PC-9 (cell line): Measurements from ENCODE around the gene ACER3. TPM values are rescaled to one million over a fixed set of nuclear protein-coding genes. Genes with fewer than 3 reads are reported as not detected.

Source experiments
- BruUV-seq: library from RNA; stranded (reverse); fragments of 400-500 nt; replicated peaks from 2 replicates; lab custom pipeline; 2021; lab: Mats Ljungman, UMichigan
- CTCF ChIA-PET: fragments of 300-600 bp; sonication (Branson Sonifier 250); formaldehyde crosslinking; loops from one replicate; lab custom pipeline; 2022; ENCODE audit warnings: antibody characterized with exemption; lab: Charles Lee
- POLR2A ChIA-PET: fragments of 300-600 bp; sonication (Branson Sonifier 250); formaldehyde crosslinking; loops from one replicate; lab custom pipeline; 2022; ENCODE audit warnings: antibody characterized with exemption; ENCODE audit not compliant: unreplicated experiment; lab: Charles Lee
- DNase-seq, 2 experiments: peaks; one replicate each; pipeline versions ENCODE4 v3.0.0 to v3.0.0-alpha.2; 2015 to 2022; ENCODE audit warnings: mixed read lengths in 1 of 2
- H2AFZ ChIP-seq: fragments of 200-600 bp; sonication (generic); 2 replicates; pipeline ENCODE4 v1.8.1; 2017; ENCODE audit warnings: antibody characterized with exemption
- H3F3A ChIP-seq: fragments of 200-600 bp; sonication (generic); 2 replicates; pipeline ENCODE4 v1.8.1; 2017; ENCODE audit warnings: antibody characterized with exemption, mild to moderate bottlenecking, low read depth; ENCODE audit not compliant: insufficient read depth
- H3K27ac ChIP-seq: fragments of 200-600 bp; sonication (generic); 2 replicates; pipeline ENCODE4 v1.6.1; 2016; ENCODE audit warnings: mixed run types
- H3K27me3 ChIP-seq: fragments of 200-600 bp; sonication (generic); 2 replicates; pipeline ENCODE4 v1.6.1; 2016; ENCODE audit warnings: low read depth, mixed run types; ENCODE audit not compliant: insufficient read depth
- H3K36me3 ChIP-seq: fragments of 200-600 bp; sonication (generic); 2 replicates; pipeline ENCODE4 v1.6.1; 2016; ENCODE audit warnings: low read depth, mixed run types
- H3K4me1 ChIP-seq: fragments of 200-600 bp; sonication (generic); replicated peaks from 2 replicates; pipeline ENCODE4 v1.6.1; 2016; ENCODE audit warnings: mixed run types; ENCODE audit not compliant: insufficient read depth
- H3K4me2 ChIP-seq: fragments of 200-600 bp; sonication (generic); 2 replicates; pipeline ENCODE4 v1.6.1; 2017; ENCODE audit warnings: mixed run types
- H3K4me3 ChIP-seq: fragments of 200-600 bp; sonication (generic); 2 replicates; pipeline ENCODE4 v1.6.1; 2016; ENCODE audit warnings: mixed run types
- H3K79me2 ChIP-seq: fragments of 200-600 bp; sonication (generic); 2 replicates; pipeline ENCODE4 v1.6.1; 2017; ENCODE audit warnings: low read depth, mixed run types
- H3K9me2 ChIP-seq: fragments of 200-600 bp; sonication (generic); 2 replicates; pipeline ENCODE4 v1.8.1; 2017; ENCODE audit warnings: mild to moderate bottlenecking; ENCODE audit not compliant: insufficient read depth
- H3K9me3 ChIP-seq: fragments of 200-600 bp; sonication (generic); 2 replicates; pipeline ENCODE4 v1.8.1; 2016; ENCODE audit warnings: low read depth; ENCODE audit not compliant: insufficient read depth
- H4K20me1 ChIP-seq: fragments of 200-600 bp; sonication (generic); 2 replicates; pipeline ENCODE4 v1.8.1; 2017; ENCODE audit not compliant: insufficient read depth
- EZH2 ChIP-seq: fragments of 200-600 bp; sonication (generic); IDR thresholded peaks from 2 replicates; pipeline ENCODE4 v1.8.0; 2017; ENCODE audit warnings: antibody characterized with exemption, low read depth
- intact Hi-C: fragments of 100-400 bp; cut with micrococcal nuclease; formaldehyde crosslinking; loops from one replicate; pipeline ENCODE4 v1.10.0; 2022; ENCODE audit not compliant: unreplicated experiment
- total RNA-seq: library from RNA; stranded (reverse); gene quantifications from 2 replicates; pipeline ENCODE4 v1.2.3, GENCODE V29; 2021
- TF ChIP-seq, protein P1 (sequence below): fragments of 200-600 bp; sonication (generic); conservative IDR thresholded peaks from 2 replicates; pipeline ENCODE4 v1.6.1; 2017; ENCODE audit warnings: mixed run types, antibody characterized with exemption, mild to moderate bottlenecking, moderate library complexity

ACER3 gene
- total RNA-seq, 1 experiment from 2014 or later, result 21.3 TPM

DNA sequence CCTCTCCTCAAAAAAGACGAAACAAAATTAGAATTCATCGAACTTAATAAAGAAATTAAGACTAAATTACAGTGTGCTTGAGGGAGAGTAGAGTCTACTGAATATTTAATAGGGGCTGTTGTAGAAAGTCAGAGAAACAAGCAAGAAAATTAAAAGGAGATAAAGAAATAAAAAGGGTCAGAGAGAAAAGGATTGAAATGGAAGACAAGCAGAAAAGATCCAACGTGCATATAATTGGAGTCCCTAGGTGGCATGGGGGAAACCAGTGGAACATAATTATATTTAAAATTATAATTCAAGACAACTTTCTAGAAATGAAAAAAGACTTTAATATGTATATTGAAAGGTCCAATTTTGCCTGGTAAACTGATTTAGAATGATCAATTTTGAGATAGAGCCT lies 74.3 kb downstream of the ACER3 start:
- Histone ChIP-seq H3F3A (peaks cover 26% of the 10 kb centered on the region; the same call in 1 of the 2 replicates), H3K79me2 (no peaks in the 10 kb centered on the region), H3K9me3 (peaks cover 2% of the 10 kb centered on the region; the same call in 1 of the 2 replicates), H3K4me2 (no peak overlapping the region), H2AFZ (no peak overlapping the region), H3K27me3 (no peaks in the 10 kb centered on the region), H3K4me3 (no peak overlapping the region), H4K20me1 (no peaks in the 10 kb centered on the region), H3K9me2 (no peaks in the 10 kb centered on the region), H3K4me1 (peaks cover 30% of the 10 kb centered on the region), H3K36me3 (peaks cover 13% of the 10 kb centered on the region), H3K27ac (no peak overlapping the region)
- ChIA-PET POLR2A (no interaction called here), CTCF (no interaction called here)
- DNase-seq, result no peak
- no TSS peak for BruUV-seq
- TF ChIP-seq, protein P1, sequence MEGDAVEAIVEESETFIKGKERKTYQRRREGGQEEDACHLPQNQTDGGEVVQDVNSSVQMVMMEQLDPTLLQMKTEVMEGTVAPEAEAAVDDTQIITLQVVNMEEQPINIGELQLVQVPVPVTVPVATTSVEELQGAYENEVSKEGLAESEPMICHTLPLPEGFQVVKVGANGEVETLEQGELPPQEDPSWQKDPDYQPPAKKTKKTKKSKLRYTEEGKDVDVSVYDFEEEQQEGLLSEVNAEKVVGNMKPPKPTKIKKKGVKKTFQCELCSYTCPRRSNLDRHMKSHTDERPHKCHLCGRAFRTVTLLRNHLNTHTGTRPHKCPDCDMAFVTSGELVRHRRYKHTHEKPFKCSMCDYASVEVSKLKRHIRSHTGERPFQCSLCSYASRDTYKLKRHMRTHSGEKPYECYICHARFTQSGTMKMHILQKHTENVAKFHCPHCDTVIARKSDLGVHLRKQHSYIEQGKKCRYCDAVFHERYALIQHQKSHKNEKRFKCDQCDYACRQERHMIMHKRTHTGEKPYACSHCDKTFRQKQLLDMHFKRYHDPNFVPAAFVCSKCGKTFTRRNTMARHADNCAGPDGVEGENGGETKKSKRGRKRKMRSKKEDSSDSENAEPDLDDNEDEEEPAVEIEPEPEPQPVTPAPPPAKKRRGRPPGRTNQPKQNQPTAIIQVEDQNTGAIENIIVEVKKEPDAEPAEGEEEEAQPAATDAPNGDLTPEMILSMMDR, result no peak
- TF ChIP-seq EZH2, result no peak
- intact Hi-C loops, result loop anchor here (5.0 kb wide), 1 partner anchor 102 kb away; no protein-coding TSS in a partner anchor

DNA sequence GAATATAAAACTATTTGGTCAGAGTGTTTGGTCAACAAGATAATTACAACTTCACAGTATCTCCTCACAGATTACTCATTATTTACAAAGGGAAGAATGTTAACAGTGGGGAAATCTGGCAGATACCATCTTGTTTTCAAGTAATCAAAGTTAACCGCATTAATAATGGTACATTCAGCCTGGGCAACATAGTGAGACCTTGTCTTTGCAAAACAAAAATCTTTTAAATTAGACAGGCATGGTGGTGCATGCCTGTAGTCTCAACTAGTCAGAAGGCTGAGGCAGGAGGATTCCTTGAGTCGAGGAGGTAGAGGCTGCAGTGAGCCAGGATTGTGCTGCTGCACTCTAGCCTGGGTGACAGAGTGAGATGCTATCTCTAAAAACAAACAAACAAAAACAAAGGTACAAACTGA lies 78.5 kb downstream of the ACER3 start:
- Histone ChIP-seq H3K4me1 (peaks cover 32% of the 10 kb centered on the region), H3F3A (peaks cover 26% of the 10 kb centered on the region; the same call in 1 of the 2 replicates), H3K36me3 (peaks cover 13% of the 10 kb centered on the region), H3K9me3 (peaks cover 8% of the 10 kb centered on the region; the same call in 1 of the 2 replicates), H3K9me2 (no peaks in the 10 kb centered on the region), H3K4me2 (peak overlapping the region; percentile 16), H2AFZ (no peak overlapping the region), H3K27me3 (no peaks in the 10 kb centered on the region), H3K27ac (no peak overlapping the region), H3K4me3 (no peak overlapping the region), H3K79me2 (no peaks in the 10 kb centered on the region), H4K20me1 (no peaks in the 10 kb centered on the region)
- no TSS peak for BruUV-seq
- CTCF ChIA-PET, result no interaction called here
- DNase-seq, result peak in 1 of 2 experiments; percentile 90
- POLR2A ChIA-PET, result no interaction called here
- intact Hi-C loops, result loop anchor here (5.0 kb wide), 1 partner anchor 98 kb away; no protein-coding TSS in a partner anchor
- TF ChIP-seq EZH2, result no peak

DNA sequence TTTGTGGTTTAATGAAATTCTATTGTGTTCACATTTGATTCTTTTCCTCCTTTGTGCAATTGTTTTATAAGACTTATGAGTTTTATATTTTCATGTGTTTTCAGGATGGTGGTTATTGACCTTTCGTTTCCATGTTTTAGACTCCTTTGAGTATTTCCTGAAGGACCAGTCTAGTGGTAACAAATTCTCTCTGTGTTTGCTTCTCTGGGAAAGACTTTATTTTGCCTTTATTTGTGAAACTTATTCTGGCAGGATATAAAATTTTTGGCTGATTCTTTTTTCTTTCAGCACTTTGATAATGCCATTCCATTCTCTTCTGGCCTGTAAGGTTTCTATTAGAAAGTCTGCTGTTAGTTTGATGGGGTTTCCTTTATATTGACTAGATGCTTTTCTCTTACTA lies 83.5 kb downstream of the ACER3 start:
- intact Hi-C loops, result no loop called here
- H3F3A ChIP-seq, result peaks cover 6% of the 10 kb centered on the region; the same call in 1 of the 2 replicates
- BruUV-seq, result no TSS peak
- no peaks in the 10 kb centered on the region for H4K20me1 ChIP-seq
- no peaks in the 10 kb centered on the region for H3K27me3 ChIP-seq
- POLR2A ChIA-PET, result no interaction called here
- no peak overlapping the region for H3K27ac ChIP-seq
- no peak for DNase-seq
- CTCF ChIA-PET, result no interaction called here
- H2AFZ ChIP-seq, result no peak overlapping the region
- no peak for TF ChIP-seq EZH2
- TF ChIP-seq, protein P1, result no peak
- H3K9me2 ChIP-seq, result no peaks in the 10 kb centered on the region
- peaks cover 10% of the 10 kb centered on the region for H3K4me1 ChIP-seq
- no peaks in the 10 kb centered on the region for H3K79me2 ChIP-seq
- H3K4me3 ChIP-seq, result no peak overlapping the region
- peaks cover 11% of the 10 kb centered on the region; the same call in 1 of the 2 replicates for H3K9me3 ChIP-seq
- H3K36me3 ChIP-seq, result no peaks in the 10 kb centered on the region
- H3K4me2 ChIP-seq, result no peak overlapping the region

DNA sequence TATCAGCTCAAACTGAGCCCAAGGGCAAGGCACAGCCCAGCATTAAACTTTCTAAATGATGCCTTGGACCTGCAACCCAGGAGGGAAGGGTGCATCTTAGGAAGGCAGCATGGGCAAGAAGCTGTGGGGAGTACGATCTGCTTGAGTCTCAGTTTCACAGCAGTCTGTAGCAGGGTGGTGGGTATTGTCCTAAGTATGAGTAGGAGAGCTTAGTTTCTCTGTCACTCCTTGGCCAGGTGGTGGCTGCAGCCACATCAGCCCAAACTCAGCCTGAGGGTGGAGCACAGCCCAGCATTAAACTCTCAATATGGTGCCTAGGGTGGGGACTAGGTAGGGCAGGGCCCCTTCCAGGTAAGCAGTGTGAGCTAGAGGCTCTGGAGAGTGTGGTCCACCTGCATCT lies 85.5 kb downstream of the ACER3 start:
- Histone ChIP-seq H2AFZ (no peak overlapping the region), H3K4me1 (no peaks in the 10 kb centered on the region)

More for the DNA sequence above, 85.5 kb downstream of the ACER3 start:
- no peaks in the 10 kb centered on the region for H3K79me2 ChIP-seq
- H3K27me3 ChIP-seq, result no peaks in the 10 kb centered on the region
- POLR2A ChIA-PET, result no interaction called here
- H4K20me1 ChIP-seq, result no peaks in the 10 kb centered on the region
- no peak overlapping the region for H3K27ac ChIP-seq
- DNase-seq, result no peak
- no peak overlapping the region for H3K4me2 ChIP-seq
- no peaks in the 10 kb centered on the region for H3F3A ChIP-seq
- H3K4me3 ChIP-seq, result no peak overlapping the region
- no peak for TF ChIP-seq EZH2
- TF ChIP-seq, protein P1, result no peak
- H3K9me2 ChIP-seq, result no peaks in the 10 kb centered on the region
- intact Hi-C loops, result no loop called here
- CTCF ChIA-PET, result interaction anchor here (0.6 kb wide), 1 partner anchor 82 kb away, joined by 9 read pairs; no protein-coding TSS in a partner anchor
- peaks cover 11% of the 10 kb centered on the region for H3K9me3 ChIP-seq
- H3K36me3 ChIP-seq, result no peaks in the 10 kb centered on the region
- no TSS peak for BruUV-seq
